ENCODE data around the gene SNX30. TPM values are rescaled to one million over a fixed set of nuclear protein-coding genes. Genes with fewer than 3 reads are reported as not detected.

The SNX30 gene
- total RNA-seq, 4 donors from 2014 or later: 5.5 to 9.4 (median 7.4) TPM

DNA sequence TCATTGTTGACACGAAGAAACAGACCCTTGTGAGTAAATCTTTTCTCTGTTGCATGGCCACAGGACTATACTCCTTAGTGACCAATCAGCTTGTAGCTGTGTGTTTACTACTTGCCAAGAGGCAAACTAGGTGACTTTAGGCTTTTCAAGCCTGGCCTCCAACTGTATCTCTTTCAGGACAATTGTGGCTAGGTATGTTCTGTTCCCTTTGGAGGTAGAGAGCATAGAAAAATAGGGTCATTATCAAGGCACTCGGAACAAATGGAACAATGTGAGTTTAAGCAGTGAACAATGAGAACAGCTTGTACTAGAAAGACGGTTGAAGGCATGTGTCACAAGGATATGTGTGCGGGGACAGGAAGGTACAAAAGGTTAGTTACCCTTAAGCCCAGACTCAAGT, 92.0 kb downstream of the SNX30 start:
- WGBS, 2 donors: 95 to 98% methylated on average over 4 of the region's 4 CpGs
- no peak for DNase-seq
- TF ChIP-seq POLR2A (IDR thresholded peaks at IDR 0.05) (no peak), CTCF (IDR thresholded peaks at IDR 0.05) (no peak)
- Histone ChIP-seq H3K27me3 (no peaks in the 10 kb centered on the region), H3K9me3 (no peaks in the 10 kb centered on the region), H3K36me3 (no peaks in the 10 kb centered on the region), H3K4me1 (peaks cover 0 to 7% of the 10 kb centered on the region in 2 donors), H3K27ac (no peak overlapping the region), H3K4me3 (replicated peaks in 1 of 3) (no peak overlapping the region)
- intact Hi-C loops (cut with DNase I): loop anchor here (5.0 kb wide), 1 partner anchor 65 kb away; no protein-coding TSS in a partner anchor

DNA sequence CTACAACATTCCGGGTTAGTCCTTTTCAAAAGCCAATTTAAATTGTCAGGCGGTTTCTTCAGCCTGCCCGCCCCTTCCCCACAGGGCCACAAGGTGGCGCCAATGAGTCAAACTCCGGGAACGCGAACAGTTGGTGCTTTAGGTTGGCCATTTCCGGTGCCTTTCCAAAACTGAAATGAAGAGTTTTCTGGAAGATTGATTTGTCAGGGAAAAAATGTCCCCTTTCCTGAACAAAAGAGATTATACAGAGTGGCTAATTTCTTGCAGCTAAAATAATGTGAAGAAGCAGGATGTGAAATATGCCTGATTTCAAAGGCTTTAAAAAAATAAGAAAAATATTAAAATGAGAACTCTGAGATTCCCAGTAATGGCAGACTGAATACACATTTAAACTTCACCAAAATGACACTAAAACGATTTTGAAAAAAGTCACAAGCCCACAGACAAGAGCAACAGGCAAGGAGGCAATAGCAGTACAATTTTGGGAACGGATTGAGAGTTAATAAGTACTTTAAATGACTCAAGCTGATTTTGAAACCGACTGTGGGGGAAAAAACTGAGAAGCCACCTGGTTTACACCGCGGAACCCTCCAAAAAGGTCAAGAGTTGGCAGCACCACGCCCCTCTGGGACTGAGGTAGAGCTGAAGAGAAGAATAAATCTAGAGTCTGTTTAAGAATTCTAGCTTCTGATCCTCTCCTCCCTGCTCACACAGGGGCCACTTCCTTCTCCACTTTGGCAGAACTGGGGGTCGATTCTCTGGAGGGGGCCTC, 94.4 kb downstream of the SNX30 start:
- peak; percentile 73 to 83 for DNase-seq
- intact Hi-C loops (cut with DNase I): loop anchor here (5.0 kb wide), 1 partner anchor 62 kb away; no protein-coding TSS in a partner anchor
- H3K4me1 ChIP-seq: peaks cover 0 to 7% of the 10 kb centered on the region in 2 donors
- H3K9me3 ChIP-seq: no peaks in the 10 kb centered on the region
- H3K36me3 ChIP-seq: no peaks in the 10 kb centered on the region
- WGBS, 2 donors: 30 to 33% methylated on average over 15 of the region's 15 CpGs
- no peak overlapping the region for H3K27ac ChIP-seq
- no peaks in the 10 kb centered on the region for H3K27me3 ChIP-seq
- H3K4me3 ChIP-seq (replicated peaks in 1 of 3): no peak overlapping the region
- no peak for TF ChIP-seq POLR2A (IDR thresholded peaks at IDR 0.05)
- TF ChIP-seq CTCF (IDR thresholded peaks at IDR 0.05): peak; percentile 78 to 99 (median 90)

DNA sequence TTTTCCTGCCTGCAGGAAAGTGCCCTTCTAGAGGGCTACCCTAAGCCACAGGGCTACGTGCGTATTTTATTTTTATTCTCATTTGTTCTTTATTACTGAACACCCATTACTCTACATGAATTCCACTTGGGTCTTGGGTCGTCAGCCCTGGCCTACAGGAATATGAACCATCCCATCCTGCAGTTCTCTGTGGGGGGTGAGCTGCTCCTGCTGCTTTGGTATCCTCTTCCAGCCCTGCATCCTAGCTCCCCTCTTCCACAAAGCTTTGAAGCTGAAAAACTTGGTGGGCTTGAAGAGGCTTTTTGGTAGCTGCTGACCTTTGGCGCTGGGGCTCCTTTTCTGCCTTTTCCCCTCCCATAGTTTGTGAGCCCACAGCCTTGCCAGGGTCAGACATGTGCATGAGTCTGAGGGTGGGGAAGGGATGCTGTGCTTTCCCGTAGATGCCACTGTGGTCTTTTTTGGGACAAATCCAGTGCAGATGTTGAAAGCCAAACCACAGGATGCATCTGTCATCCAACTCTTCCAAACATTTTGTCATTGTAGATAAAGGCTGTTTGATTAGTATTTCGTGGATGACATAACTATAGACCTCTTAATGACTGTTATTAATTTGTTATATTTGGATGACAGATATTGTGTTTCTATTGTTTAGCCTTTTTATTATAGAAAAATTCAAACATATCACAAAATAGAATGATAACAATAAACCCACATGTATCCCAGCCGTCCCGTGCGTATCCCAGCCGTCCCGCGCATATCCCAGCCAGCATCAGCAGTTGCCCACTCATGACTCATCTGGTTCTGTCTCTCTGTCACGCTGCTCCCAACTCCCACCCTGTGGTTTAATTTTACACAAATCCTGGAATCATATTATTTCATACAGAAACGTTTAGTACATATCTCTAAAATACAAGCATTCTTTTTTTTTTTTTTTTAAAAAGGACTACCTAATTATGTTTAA, 96.2 kb downstream of the SNX30 start:
- Histone ChIP-seq H3K4me3 (replicated peaks in 1 of 3) (no peak overlapping the region), H3K4me1 (peaks cover 0 to 7% of the 10 kb centered on the region in 2 donors), H3K27ac (no peak overlapping the region), H3K36me3 (no peaks in the 10 kb centered on the region), H3K9me3 (no peaks in the 10 kb centered on the region), H3K27me3 (no peaks in the 10 kb centered on the region)
- TF ChIP-seq CTCF (IDR thresholded peaks at IDR 0.05): no peak
- no peak for TF ChIP-seq POLR2A (IDR thresholded peaks at IDR 0.05)
- 75 to 81% methylated on average over 14 of the region's 14 CpGs for WGBS, 2 donors
- intact Hi-C loops (cut with DNase I): no loop called here
- DNase-seq: no peak

- Histone ChIP-seq H3K27ac (no peak overlapping the region), H3K4me1 (peaks cover 0 to 7% of the 10 kb centered on the region in 2 donors), H3K36me3 (no peaks in the 10 kb centered on the region), H3K4me3 (replicated peaks in 1 of 3) (no peak overlapping the region), H3K27me3 (no peaks in the 10 kb centered on the region), H3K9me3 (no peaks in the 10 kb centered on the region)
- intact Hi-C loops (cut with DNase I): no loop called here
- DNase-seq: no peak
- TF ChIP-seq CTCF (IDR thresholded peaks at IDR 0.05) (no peak), POLR2A (IDR thresholded peaks at IDR 0.05) (no peak)
- WGBS, 2 donors: 87 to 94% methylated on average over 6 to 13 of the region's 13 CpGs
Measured at GRCh38 chr9:112848316-112849151, 98.0 kb downstream of the SNX30 start.
